Activated naive CD4-positive, alpha-beta T cell treated with anti-CD3 and anti-CD28 coated beads, Interleukin-2, amount 50 U/mL, for 24 hours (primary cell): ENCODE results near the gene ELP1.
"Not testable (repeated sequence)": the region's sequence is repeated elsewhere in the genome, so short reads cannot be mapped to it uniquely, and the experiment has no call there.

Experiments used
- H3K27ac Mint-ChIP-seq: one replicate; pipeline ENCODE4 v1.8.0; 2021; ENCODE audit warnings: mild to moderate bottlenecking, mixed read lengths
- H3K27me3 Mint-ChIP-seq: one replicate; pipeline ENCODE4 v1.8.0; 2021; ENCODE audit warnings: mixed read lengths
- H3K36me3 Mint-ChIP-seq: one replicate; pipeline ENCODE4 v1.8.0; 2021; ENCODE audit warnings: mixed read lengths
- H3K4me1 Mint-ChIP-seq: one replicate; pipeline ENCODE4 v1.8.0; 2021; ENCODE audit warnings: mixed read lengths
- H3K4me3 Mint-ChIP-seq: one replicate; pipeline ENCODE4 v1.8.0; 2021; ENCODE audit warnings: mild to moderate bottlenecking, mixed read lengths
- H3K9me3 Mint-ChIP-seq: one replicate; pipeline ENCODE4 v1.8.0; 2021; ENCODE audit warnings: mixed read lengths

The ELP1 gene

DNA sequence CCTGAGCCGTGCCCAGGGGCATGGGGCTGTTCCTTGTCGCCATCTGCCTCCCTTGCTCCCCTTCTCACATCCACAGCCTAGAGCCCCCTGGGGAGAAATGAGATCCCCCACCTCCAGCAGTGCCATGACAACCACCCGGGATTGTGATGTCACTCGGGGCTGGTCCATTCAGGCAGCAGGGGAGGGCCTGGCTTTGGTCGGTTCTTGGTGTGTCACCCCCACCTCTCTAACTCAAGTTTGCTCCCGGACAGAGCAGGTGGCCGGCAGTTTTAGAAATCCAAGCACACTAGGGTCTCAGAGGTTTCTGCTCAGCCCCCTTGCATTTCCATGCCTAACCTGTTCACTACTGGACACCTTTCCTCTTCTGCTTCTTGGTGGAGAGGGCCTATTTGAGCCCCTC lies 78.0 kb downstream of the ELP1 start, which contains the start of gene ACTL7B:
Gene ACTL7B (minus strand): TSS at position 99 of the 400 bp plus-strand sequence. CDS start 56 bp downstream, at position 43.
- no peaks in the 10 kb centered on the region for H3K9me3 Mint-ChIP-seq
- H3K4me3 Mint-ChIP-seq = no peak within 1 kb of the TSS
- H3K27ac Mint-ChIP-seq = no peak within 1 kb of the TSS
- H3K4me1 Mint-ChIP-seq = no peaks in the 10 kb centered on the region
- no peaks in the 10 kb centered on the region for H3K36me3 Mint-ChIP-seq
- H3K27me3 Mint-ChIP-seq = no peaks in the 10 kb centered on the region

DNA sequence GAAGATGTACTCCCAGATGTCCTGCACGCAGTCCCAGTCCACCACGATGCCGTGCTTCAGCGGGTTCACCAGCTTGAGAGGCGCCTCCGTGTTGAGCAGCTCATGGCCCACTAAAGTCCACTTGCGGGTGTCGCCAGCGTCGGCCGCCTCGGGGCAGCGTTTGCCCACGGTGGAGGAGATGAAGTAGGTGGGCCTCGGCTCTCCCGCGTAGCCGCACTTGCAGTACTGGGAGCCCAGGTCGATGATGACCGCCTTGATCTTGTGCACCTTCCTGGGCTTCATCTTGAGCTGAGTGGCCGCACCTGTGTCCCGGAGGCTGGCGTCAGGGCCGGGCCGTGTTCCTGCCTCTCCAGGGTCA lies 78.4 kb downstream of the ELP1 start:
- H3K4me1 Mint-ChIP-seq = no peaks in the 10 kb centered on the region
- H3K27me3 Mint-ChIP-seq = no peaks in the 10 kb centered on the region
- H3K36me3 Mint-ChIP-seq = no peaks in the 10 kb centered on the region
- no peak overlapping the region for H3K27ac Mint-ChIP-seq
- no peaks in the 10 kb centered on the region for H3K9me3 Mint-ChIP-seq
- H3K4me3 Mint-ChIP-seq = no peak overlapping the region

DNA sequence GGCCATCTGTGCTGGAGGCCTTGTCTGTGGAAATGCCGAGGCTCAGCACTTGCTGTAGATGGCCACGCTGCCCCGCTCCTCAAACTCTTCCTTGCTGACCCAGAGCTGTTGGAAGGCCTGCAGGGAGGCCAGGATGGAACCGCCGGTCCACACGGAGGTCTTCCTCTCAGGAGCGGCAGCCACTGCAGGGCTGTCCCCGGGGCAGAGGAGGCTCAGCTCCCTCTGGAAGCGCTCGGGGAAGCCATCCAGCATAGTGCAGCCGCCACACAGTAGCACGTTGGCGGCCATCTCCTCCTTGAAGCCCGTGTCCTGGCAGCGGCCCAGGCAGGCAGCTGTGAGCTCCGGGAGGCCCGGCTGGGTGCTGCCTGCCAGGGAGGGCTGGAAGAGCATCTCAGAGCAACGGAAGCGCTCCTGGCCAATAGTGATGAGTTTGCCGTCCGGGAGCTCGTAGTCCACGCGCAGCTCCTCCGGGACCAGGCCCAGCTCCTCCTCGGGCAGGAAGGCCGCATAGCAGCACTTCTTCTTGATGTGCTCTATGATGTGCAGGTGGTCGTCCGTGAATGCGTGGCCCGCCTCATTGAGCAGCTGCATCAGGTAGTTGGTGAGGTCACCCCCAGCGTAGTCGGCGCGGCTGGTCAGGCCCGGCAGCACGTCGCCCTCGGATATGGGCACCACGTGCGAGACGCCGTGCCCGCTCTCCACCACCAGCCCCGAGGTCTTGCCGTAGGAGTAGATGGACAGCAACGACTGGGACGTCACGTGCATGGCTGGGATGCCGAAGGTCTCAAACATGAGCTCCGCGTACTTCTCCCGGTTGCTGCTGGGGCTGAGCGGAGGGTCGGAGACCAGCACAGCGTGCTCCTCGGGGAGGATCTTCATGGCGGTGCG lies 79.0 kb downstream of the ELP1 start:
- Mint-ChIP-seq H3K36me3 (no peaks in the 10 kb centered on the region), H3K27me3 (no peaks in the 10 kb centered on the region), H3K4me1 (no peaks in the 10 kb centered on the region), H3K9me3 (no peaks in the 10 kb centered on the region), H3K27ac (no peak overlapping the region), H3K4me3 (no peak overlapping the region)

DNA sequence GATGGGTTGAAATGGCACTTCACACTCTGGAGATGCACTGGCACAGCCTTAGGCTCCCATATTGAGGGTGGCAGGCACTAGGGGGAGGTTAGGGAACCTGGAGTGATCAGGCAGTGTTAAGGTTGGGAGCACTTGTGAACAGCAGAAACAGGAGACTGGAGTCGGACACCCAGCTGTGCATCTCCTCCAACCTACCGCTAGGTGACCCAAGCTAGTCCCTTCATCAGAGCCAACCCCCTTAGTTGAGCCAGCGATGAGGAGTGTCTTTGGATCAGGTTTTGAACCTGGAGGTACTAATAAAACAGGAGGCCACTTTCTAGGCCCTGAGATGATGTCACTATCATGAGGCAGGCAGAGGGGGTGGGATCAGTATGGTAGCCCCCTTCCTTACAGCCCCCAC lies 79.8 kb downstream of the ELP1 start:
- H3K27me3 Mint-ChIP-seq = no peaks in the 10 kb centered on the region
- H3K4me1 Mint-ChIP-seq = no peaks in the 10 kb centered on the region
- H3K4me3 Mint-ChIP-seq = no peak overlapping the region
- H3K9me3 Mint-ChIP-seq = no peaks in the 10 kb centered on the region
- no peaks in the 10 kb centered on the region for H3K36me3 Mint-ChIP-seq
- no peak overlapping the region for H3K27ac Mint-ChIP-seq

DNA sequence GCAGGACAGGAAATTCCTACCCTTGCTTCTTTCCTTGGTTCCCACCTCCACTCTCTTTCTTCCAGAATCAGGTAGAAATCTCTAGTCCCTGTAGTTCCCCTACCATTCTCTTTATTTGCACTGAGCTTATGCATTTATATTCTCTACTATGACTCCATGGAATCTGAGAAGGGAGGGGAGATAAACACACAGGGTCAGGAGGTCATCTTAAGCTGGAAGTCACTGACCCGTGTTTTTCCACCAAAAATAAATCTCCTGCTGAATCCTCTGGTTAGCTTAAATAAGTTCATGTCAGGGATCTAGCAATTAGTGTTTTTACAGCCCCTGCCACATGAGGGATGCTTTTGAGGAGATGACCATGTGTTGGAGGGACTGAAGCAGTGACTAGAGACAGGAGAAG lies 81.8 kb downstream of the ELP1 start:
- no peak overlapping the region for H3K27ac Mint-ChIP-seq
- no peaks in the 10 kb centered on the region for H3K36me3 Mint-ChIP-seq
- no peaks in the 10 kb centered on the region for H3K9me3 Mint-ChIP-seq
- H3K27me3 Mint-ChIP-seq = no peaks in the 10 kb centered on the region
- H3K4me3 Mint-ChIP-seq = no peak overlapping the region
- no peaks in the 10 kb centered on the region for H3K4me1 Mint-ChIP-seq

DNA sequence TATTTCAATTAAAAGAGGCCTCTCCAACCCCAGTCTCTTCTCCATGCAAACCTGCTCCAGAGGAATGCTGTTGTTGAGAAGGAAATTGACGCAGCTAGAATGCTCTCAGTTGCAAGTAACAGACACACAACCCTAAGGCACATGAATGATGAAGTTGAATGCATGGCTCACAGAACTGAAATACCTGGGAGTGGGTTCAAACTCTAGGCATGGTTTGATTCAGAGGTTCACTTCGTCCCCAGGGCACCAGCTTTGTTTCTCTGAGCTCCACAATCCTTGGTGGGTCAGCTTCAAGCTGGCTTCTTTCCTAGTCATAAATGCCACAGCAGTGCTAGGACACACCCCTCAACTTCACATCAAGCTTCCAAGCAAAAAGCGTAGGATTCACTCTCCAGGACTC lies 82.8 kb downstream of the ELP1 start:
- Mint-ChIP-seq H3K9me3 (no peaks in the 10 kb centered on the region), H3K27ac (no peak overlapping the region), H3K4me1 (no peaks in the 10 kb centered on the region), H3K4me3 (no peak overlapping the region), H3K36me3 (no peaks in the 10 kb centered on the region), H3K27me3 (no peaks in the 10 kb centered on the region)

DNA sequence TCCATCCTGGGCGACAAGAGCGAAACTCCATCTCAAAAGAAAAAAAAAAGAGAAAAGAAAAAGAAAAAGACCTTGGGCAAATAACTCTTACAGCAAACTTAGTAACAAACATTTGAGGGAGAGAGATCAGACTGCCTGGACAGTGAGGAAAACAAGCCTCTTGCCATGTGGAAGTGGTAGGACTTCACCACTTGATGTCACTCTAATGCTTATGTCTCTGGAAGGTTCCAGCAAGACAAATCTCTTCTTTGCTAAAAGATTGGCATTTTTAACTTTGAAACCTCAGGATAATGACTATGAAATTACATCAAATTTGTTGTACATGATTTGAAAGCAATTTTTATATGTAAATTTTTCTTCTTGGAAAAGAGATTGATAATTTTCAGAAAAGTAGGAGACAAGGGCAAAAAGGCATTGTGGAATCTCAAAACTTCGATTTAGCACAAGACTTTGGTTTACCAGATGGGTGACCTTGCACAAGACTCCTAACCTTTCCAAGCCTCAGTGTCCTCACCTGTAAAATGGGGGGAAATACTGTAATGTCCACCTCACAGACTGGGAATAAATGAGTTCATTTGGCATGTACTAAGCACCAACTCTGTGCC lies 83.5 kb downstream of the ELP1 start:
- H3K4me1 Mint-ChIP-seq = no peaks in the 10 kb centered on the region
- H3K27me3 Mint-ChIP-seq = no peaks in the 10 kb centered on the region
- H3K4me3 Mint-ChIP-seq = no peak overlapping the region
- H3K36me3 Mint-ChIP-seq = no peaks in the 10 kb centered on the region
- H3K9me3 Mint-ChIP-seq = no peaks in the 10 kb centered on the region
- H3K27ac Mint-ChIP-seq = no peak overlapping the region

DNA sequence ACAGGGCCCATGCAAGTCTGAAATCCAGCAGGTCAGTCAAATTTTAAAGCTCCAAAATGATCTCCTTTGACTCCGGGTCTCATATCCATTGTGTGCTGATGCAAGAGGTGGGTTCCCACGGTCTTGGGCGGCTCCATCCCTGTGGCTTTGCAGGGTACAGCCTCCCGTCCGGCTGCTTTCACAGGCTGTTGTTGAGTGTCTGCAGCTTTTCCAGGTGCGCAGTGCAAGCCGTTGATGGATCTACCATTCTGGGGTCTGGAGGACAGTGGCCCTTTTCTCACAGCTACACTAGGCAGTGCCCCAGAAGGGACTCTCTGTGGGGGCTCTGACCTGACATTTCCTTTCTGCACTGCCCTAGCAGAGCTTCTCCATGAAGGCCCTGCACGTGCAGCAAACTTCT lies 85.6 kb downstream of the ELP1 start:
- H3K27ac Mint-ChIP-seq, H3K27me3 Mint-ChIP-seq, H3K36me3 Mint-ChIP-seq, H3K4me3 Mint-ChIP-seq, H3K9me3 Mint-ChIP-seq, H3K4me1 Mint-ChIP-seq: not testable (repeated sequence)

DNA sequence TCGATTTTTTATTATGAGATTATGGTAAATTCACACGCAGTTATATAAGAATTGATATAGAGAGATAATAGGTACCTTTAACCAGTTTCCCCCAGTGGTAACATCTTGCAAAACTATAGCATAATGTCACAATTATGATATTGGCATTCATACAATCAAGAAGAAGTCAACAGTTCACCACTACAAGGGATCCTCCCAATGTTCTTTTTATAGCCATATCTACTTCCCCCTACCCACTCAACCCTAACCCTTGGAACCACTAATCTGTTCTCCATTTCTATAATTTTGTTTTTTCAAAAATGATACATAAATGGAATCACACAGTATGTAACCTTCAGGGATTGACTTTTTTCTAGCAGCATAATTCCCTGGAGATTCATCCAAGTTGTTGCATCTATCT lies 88.0 kb downstream of the ELP1 start:
- Mint-ChIP-seq H3K27me3 (no peaks in the 10 kb centered on the region), H3K36me3 (no peaks in the 10 kb centered on the region), H3K27ac (no peak overlapping the region), H3K4me1 (peaks cover 11% of the 10 kb centered on the region), H3K4me3 (no peak overlapping the region), H3K9me3 (no peaks in the 10 kb centered on the region)

DNA sequence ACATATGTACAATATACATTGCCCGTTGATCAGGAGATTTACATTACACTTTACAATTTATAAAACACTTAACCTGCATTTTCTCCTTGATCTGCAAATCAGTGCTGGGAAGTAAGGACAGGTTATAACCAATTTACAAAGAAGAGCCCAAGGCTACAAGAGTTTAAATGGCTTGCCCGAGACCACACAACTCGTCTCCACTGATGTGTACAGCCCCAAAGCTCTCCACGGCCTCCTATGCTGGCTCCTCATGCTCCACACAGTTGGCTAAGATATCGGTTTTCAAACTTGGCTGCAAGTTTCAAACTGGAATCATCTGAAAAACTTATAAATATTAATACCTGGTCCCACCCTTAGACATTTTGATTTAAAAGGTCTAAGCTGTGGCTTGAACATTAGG lies 88.4 kb downstream of the ELP1 start:
- no peak overlapping the region for H3K4me3 Mint-ChIP-seq

DNA sequence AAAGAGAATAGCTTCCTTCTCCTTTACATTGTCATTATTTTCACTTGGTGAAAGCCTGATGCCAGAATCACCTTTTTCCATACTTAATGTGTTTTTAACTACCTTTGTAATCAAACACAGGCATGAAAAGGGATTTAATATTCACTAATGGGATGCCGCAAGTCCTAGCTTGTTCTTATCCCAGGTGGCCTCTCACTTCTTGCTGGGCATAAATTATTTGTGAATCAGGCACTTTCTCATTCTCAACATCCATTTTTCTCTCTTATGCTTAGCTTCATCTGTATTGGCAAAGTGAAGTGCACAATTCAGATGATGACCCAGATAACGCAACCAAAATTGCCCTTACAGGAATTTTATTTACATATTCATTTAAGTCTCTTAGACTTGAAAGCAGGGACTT lies 89.1 kb downstream of the ELP1 start:
- Mint-ChIP-seq H3K4me1 (peaks cover 11% of the 10 kb centered on the region), H3K4me3 (no peak overlapping the region), H3K9me3 (no peaks in the 10 kb centered on the region), H3K27me3 (no peaks in the 10 kb centered on the region), H3K36me3 (no peaks in the 10 kb centered on the region), H3K27ac (no peak overlapping the region)

More for the DNA sequence above, 88.4 kb downstream of the ELP1 start:
- Mint-ChIP-seq H3K36me3 (no peaks in the 10 kb centered on the region), H3K4me1 (peaks cover 11% of the 10 kb centered on the region), H3K27me3 (no peaks in the 10 kb centered on the region), H3K9me3 (no peaks in the 10 kb centered on the region), H3K27ac (no peak overlapping the region)

DNA sequence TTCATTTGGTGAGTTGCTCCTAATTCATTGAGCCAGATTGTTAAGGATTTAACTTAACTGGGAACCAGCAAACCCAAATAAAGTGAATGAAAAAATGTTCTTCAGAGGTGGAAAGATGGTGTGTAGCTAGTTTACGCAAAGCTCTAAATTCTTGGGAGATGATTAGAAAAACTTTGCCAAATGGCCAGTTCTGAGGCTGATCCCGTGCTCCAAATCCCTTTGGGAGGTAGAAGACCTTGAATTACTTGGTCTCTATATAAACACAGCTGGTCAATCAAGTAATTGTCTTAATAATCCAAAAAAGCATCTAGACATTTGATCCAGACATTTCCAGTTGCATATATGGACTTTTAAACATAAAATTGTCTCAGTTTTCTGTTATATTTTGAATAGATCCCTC lies 89.5 kb downstream of the ELP1 start:
- peaks cover 11% of the 10 kb centered on the region for H3K4me1 Mint-ChIP-seq
- H3K36me3 Mint-ChIP-seq = no peaks in the 10 kb centered on the region
- H3K4me3 Mint-ChIP-seq = no peak overlapping the region
- H3K27me3 Mint-ChIP-seq = no peaks in the 10 kb centered on the region
- no peak overlapping the region for H3K27ac Mint-ChIP-seq
- H3K9me3 Mint-ChIP-seq = no peaks in the 10 kb centered on the region

DNA sequence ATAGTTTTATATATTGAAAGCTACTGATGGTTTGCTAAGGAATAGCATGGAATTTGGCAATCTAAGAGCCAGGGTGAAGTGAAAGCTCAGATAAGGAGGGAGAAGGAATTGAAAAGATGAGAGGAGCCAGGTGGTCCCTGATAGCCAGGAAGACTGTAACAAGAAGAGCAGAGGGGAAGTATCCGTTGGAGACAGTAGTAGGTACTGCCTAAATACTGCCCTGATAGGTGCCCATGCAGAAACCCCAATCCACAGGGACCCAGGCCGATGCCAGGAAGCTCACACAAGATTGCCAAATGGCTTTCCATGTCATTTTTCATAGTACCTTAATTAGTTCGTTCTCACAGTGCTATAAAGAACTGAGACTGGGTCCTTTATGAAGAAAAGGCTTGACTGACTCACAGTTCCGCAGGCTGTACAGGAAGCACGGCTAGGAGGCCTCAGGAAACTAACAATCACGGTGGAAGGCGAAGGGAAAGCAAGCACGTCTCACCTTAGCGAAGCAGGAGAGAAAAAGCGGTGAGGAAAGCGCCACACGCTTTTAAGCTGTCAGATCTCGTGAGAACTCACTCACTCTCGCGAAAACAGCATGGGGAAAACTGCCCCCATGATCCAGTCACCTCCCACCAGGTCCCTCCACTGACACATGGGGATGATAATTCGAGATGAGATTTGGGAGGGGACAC lies 91.2 kb downstream of the ELP1 start:
- Mint-ChIP-seq H3K27me3 (no peaks in the 10 kb centered on the region), H3K4me1 (peaks cover 11% of the 10 kb centered on the region), H3K4me3 (peak overlapping the region; percentile 23), H3K27ac (no peak overlapping the region), H3K36me3 (no peaks in the 10 kb centered on the region), H3K9me3 (no peaks in the 10 kb centered on the region)

DNA sequence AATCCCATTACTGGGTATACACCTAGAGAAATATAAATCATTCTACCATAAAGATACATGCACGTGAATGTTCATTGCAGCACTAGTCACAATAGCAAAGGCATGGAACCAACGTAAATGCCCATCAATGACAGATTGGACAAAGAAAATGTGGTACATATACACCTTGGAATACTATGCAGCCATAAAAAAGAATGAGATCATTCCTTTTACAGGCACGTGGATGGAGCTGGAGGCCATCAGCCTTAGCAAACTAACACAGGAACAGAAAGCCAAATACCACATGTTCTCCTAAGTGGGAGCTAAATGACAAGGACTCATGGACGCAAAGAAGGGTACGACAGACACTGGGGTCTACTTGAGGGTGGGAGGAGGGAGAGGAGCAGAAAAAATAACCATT lies 94.4 kb downstream of the ELP1 start:
- not testable (repeated sequence) for H3K36me3 Mint-ChIP-seq, H3K9me3 Mint-ChIP-seq, H3K27ac Mint-ChIP-seq, H3K27me3 Mint-ChIP-seq, H3K4me3 Mint-ChIP-seq
- H3K4me1 Mint-ChIP-seq = peaks cover 11% of the 10 kb centered on the region

DNA sequence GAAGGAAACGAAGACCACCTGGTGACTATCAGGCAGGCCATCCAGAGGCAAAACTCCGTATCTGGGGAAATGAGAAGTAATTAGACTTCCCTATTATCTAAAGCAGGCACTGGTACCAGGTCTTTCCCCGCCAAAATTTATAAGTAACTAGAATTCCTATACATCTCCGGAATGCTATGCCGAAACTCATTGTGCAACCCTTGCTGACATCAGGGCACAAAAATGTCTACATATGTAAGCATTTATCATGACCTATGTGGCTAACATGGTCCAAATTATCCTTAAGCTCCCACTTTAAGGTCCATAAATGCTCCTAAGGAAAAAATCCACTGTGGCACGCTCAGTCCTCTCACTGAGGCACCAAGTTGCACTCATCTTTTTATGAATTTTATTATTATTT lies 95.9 kb downstream of the ELP1 start:
- H3K27me3 Mint-ChIP-seq = no peaks in the 10 kb centered on the region
- no peaks in the 10 kb centered on the region for H3K9me3 Mint-ChIP-seq
- no peak overlapping the region for H3K4me3 Mint-ChIP-seq
- peaks cover 9% of the 10 kb centered on the region for H3K4me1 Mint-ChIP-seq
- H3K27ac Mint-ChIP-seq = no peak overlapping the region
- H3K36me3 Mint-ChIP-seq = no peaks in the 10 kb centered on the region

DNA sequence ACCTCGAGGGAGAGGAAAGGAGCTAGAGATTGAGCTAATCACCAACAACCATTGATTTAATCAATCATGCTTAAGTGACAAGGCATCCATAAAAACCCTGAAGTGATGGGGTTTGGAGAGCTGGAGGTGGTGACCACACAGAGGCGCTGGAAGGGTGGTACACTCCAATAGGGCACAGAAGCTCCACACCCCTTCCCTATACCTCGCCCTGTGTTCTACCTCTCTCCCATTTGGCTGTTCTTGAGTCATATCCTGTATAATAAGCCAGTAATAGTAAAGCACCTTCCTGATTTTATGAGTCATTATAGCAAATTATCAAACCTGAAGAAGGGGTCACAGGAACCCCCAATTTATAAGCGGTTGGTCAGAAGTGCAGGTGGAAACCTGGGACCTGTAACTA lies 96.4 kb downstream of the ELP1 start:
- Mint-ChIP-seq H3K9me3 (no peaks in the 10 kb centered on the region), H3K4me1 (peaks cover 4% of the 10 kb centered on the region), H3K27me3 (no peaks in the 10 kb centered on the region), H3K27ac (no peak overlapping the region), H3K4me3 (no peak overlapping the region), H3K36me3 (no peaks in the 10 kb centered on the region)
